BE2C (cell line): ENCODE data around the gene MAPK13.
"Not testable (repeated sequence)": the region's sequence is repeated elsewhere in the genome, so short reads cannot be mapped to it uniquely, and the experiment has no call there.

ENCODE experiments used
- DNase-seq: peaks from one replicate; pipeline ENCODE4 v3.0.0-alpha.2; 2020
- H3K27me3 ChIP-seq: fragments of 250-450 bp; sonication (Bioruptor Pico); 2 replicates; pipeline ENCODE4 v1.5.1; 2020; ENCODE audit warnings: mild to moderate bottlenecking
- H3K36me3 ChIP-seq: fragments of 250-450 bp; sonication (Bioruptor Pico); 2 replicates; pipeline ENCODE4 v1.5.1; 2020; ENCODE audit warnings: mild to moderate bottlenecking
- H3K4me1 ChIP-seq: fragments of 250-450 bp; sonication (Bioruptor Pico); 2 replicates; pipeline ENCODE4 v1.5.1; 2020
- H3K4me3 ChIP-seq: 2 replicates; pipeline ENCODE4 v1.5.1; 2011; ENCODE audit warnings: low read depth, low read length
- H3K9me3 ChIP-seq: fragments of 250-450 bp; sonication (Bioruptor Pico); 2 replicates; pipeline ENCODE4 v1.5.1; 2020
- TF ChIP-seq, protein P1 (sequence below): IDR thresholded peaks from 2 replicates; pipeline ENCODE4 v1.5.1; 2012; ENCODE audit warnings: mild to moderate bottlenecking, low read depth, low read length

MAPK13 gene

DNA sequence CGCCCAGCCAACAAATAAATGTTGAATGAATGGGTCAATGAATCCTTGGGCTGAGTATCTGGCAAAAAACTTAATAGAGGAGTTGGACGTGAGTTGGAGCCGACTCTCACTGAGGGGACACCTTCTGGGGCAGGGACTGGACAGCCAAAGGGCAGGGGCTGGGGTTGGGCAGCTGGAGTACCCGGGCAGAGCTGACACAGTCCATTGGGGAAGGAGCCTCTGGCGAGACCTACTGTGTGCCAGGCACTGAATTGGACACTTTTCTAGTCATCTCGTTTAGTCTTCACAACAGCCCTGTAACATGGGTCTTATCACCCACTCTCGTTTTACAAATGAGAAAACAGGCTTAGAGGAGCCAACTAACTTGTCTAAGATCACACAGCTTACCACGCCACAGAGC, 4.7 kb upstream of the MAPK13 start:
- Histone ChIP-seq H3K4me3 (no peak overlapping the region), H3K9me3 (no peaks in the 10 kb centered on the region), H3K4me1 (peaks cover 8% of the 10 kb centered on the region), H3K36me3 (no peaks in the 10 kb centered on the region), H3K27me3 (no peaks in the 10 kb centered on the region)
- TF ChIP-seq, protein P1, sequence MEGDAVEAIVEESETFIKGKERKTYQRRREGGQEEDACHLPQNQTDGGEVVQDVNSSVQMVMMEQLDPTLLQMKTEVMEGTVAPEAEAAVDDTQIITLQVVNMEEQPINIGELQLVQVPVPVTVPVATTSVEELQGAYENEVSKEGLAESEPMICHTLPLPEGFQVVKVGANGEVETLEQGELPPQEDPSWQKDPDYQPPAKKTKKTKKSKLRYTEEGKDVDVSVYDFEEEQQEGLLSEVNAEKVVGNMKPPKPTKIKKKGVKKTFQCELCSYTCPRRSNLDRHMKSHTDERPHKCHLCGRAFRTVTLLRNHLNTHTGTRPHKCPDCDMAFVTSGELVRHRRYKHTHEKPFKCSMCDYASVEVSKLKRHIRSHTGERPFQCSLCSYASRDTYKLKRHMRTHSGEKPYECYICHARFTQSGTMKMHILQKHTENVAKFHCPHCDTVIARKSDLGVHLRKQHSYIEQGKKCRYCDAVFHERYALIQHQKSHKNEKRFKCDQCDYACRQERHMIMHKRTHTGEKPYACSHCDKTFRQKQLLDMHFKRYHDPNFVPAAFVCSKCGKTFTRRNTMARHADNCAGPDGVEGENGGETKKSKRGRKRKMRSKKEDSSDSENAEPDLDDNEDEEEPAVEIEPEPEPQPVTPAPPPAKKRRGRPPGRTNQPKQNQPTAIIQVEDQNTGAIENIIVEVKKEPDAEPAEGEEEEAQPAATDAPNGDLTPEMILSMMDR = no peak
- DNase-seq = no peak

DNA sequence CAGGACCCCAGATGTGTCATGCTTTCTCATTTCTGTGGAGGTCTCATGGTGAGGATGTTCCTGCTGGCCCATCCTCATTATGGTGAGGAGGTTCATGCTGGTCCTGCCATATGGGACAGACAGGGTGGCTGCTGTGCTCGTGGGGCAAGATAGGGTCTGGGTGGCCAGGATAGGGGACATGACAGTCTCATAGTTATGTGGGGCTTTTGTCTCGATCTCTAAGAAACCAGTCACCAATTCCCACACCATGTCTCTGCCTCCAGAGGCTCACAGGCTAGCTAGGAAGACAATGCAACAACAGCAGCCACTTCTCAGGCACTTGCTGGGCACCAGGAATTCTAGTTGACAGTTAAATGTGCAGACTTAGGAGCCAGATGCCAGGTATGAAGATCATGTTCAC, 4.2 kb upstream of the MAPK13 start:
- Histone ChIP-seq H3K4me3 (no peak overlapping the region), H3K36me3 (no peaks in the 10 kb centered on the region), H3K27me3 (no peaks in the 10 kb centered on the region), H3K9me3 (no peaks in the 10 kb centered on the region), H3K4me1 (peaks cover 12% of the 10 kb centered on the region)
- TF ChIP-seq, protein P1 = no peak
- DNase-seq = no peak

DNA sequence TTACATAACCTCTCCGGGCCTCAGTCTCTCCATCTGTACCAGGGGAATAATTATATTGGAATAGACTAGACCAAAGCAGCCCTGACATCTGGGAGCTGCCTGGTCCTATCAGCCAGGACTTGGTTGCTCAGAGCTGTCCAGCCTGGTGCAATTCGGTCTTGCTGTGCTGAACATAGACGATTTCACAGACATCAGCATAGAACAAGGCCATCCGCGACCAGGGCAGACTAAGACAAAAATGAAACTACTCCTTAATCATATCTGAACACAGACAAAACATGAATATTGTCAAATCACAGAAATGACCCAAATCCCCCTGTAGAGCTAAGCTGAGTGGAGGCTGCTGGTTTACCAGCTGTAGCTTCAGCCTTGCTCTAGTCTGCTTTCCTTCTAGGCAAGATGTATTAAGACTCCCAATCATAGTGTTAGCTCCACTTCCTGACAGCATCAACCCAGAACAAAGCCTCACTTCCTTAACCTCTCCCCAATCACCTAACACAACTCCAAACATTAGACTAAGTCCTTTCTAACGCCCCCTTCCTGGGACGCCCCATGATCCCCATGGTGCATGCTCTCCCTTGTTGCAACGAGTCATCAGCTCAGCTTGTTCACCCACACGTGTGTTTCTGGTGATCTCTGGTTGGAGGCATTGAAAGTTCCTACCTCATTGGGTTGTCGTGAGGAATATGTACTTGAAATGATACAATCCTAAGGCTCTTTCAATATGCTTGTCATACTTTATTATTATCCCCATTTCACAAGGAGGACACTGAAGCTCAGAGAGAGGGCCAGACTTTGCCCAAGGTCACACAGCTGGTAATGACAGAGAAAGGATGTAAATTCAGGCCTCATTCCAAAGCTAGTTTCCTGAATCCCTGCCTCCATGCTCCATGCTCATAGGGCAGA, 3.5 kb upstream of the MAPK13 start:
- no peak for DNase-seq
- no peak overlapping the region for H3K4me3 ChIP-seq
- H3K27me3 ChIP-seq = no peaks in the 10 kb centered on the region
- no peaks in the 10 kb centered on the region for H3K9me3 ChIP-seq
- H3K36me3 ChIP-seq = no peaks in the 10 kb centered on the region
- TF ChIP-seq, protein P1 = no peak
- peaks cover 18% of the 10 kb centered on the region for H3K4me1 ChIP-seq

DNA sequence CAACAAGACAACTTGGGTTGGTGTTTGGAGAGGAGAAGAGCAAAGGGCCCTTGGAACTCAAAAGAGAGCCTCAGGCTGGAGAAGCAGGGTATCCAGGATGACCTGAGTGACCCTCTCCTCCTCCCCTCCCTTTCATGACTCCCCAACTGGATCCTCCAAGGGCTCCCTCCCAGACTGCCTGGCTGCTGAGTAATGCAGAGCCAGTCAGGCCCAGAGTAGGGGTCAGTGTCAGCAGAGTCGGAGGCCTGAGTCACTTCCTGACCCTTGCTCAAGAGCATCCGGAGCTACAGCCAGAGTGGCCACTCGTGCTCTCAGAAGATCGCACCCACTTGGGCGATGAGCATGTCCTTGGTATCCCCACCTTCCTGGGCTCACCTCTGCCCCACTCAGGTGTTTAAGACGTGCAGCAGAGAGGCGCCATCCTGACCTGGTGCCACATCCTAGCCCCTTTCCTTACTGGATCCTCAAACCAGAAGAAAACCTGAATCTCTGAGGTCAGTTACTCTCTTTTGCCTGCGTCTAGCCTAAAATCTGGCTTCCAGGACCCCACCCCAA, 2.8 kb upstream of the MAPK13 start:
- Histone ChIP-seq H3K4me1 (peaks cover 24% of the 10 kb centered on the region), H3K36me3 (no peaks in the 10 kb centered on the region), H3K4me3 (no peak overlapping the region), H3K9me3 (no peaks in the 10 kb centered on the region), H3K27me3 (no peaks in the 10 kb centered on the region)
- no peak for DNase-seq
- TF ChIP-seq, protein P1 = no peak

DNA sequence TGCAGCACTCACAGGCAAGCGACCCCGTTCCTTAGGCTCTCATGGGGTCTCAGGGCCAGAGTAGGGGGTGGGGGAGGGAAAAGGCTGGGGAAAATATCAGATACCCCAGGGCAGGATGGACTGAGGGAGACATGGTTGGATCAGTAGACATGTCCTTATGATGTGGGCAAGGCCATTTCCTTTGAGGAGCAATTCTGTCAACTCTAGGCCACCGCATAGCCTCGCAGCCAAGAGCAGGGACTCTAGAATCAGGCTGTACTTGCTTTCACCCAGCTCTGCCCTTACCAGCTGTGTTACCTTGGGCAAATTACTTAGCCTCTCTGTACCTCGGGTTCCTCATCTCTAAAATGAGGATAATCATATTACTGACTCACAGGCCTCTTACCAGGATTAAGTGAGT, 2.2 kb upstream of the MAPK13 start:
- TF ChIP-seq, protein P1 = no peak
- DNase-seq = no peak
- Histone ChIP-seq H3K4me3 (no peak overlapping the region), H3K27me3 (no peaks in the 10 kb centered on the region), H3K36me3 (no peaks in the 10 kb centered on the region), H3K4me1 (peaks cover 29% of the 10 kb centered on the region), H3K9me3 (no peaks in the 10 kb centered on the region)

DNA sequence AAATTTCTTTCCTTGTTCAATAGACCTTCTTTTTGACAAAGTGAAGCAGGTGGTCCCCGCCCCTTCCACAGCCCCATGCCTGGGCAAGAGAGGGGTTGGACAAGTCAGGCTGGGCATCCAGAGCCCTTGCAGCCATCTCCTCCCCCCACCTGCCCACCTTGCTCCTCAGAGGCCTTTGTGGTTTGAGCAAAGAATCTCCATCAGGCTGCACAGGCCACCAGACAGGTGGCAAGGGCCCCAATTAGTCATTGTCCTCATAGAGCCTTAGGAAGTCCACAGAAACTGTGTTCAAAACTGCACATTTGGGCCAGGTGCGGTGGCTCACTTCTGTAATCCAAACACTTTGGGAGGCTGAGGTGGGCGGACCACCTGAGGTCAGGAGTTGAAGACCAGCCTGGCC, 1.5 kb upstream of the MAPK13 start:
- TF ChIP-seq, protein P1 = no peak
- Histone ChIP-seq H3K27me3 (no peaks in the 10 kb centered on the region), H3K4me1 (peaks cover 27% of the 10 kb centered on the region), H3K36me3 (no peaks in the 10 kb centered on the region), H3K9me3 (no peaks in the 10 kb centered on the region), H3K4me3 (no peak overlapping the region)
- no peak for DNase-seq

DNA sequence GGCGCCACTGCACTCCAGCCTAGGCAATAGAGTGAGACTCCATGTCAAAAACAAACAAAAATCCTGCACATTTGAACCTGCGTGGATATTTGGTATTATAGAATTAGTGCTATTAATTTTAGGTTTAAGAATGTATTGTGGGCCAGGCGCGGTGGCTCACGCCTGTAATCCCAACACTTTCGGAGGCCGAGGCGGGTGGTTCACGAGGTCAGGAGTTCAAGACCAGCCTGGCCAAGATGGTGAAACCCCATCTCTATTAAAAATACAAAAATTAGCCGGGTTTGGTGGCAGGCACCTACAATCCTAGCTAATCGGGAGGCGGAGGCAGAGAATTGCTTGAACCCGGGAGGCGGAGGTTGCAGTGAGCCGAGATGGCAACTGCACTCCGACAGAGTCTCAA, 979 bp upstream of the MAPK13 start:
- H3K27me3 ChIP-seq, H3K9me3 ChIP-seq, H3K4me3 ChIP-seq, H3K36me3 ChIP-seq, DNase-seq: not testable (repeated sequence)
- peaks cover 27% of the 10 kb centered on the region for H3K4me1 ChIP-seq
